ENCODE measurements around the gene GIMAP2.

DNA sequence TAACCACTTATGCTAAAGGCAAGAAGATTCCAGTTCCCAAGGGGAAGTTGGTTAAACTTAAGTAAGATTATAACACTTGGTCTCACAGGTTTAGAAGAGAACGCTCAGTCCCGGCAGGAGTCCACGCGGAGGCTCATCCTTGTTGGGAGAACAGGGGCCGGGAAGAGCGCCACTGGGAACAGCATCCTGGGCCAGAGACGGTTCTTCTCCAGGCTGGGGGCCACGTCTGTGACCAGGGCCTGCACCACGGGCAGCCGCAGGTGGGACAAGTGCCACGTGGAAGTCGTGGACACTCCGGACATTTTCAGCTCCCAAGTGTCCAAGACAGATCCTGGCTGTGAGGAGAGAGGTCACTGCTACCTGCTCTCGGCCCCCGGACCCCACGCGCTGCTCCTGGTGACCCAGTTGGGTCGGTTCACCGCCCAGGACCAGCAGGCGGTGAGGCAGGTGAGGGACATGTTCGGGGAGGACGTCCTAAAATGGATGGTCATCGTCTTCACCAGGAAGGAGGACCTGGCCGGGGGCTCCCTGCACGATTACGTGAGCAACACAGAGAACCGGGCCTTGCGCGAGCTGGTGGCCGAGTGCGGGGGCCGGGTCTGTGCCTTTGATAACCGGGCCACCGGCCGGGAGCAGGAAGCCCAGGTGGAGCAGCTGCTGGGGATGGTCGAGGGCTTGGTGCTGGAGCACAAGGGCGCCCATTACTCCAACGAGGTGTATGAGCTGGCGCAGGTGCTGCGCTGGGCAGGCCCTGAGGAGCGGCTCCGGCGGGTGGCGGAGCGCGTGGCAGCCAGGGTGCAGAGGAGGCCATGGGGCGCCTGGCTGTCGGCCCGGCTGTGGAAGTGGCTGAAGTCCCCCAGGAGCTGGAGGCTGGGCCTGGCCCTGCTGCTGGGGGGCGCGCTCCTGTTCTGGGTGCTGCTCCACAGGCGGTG lies 34.7 kb downstream of the GIMAP2 start:
- TF ChIP-seq, protein P1, sequence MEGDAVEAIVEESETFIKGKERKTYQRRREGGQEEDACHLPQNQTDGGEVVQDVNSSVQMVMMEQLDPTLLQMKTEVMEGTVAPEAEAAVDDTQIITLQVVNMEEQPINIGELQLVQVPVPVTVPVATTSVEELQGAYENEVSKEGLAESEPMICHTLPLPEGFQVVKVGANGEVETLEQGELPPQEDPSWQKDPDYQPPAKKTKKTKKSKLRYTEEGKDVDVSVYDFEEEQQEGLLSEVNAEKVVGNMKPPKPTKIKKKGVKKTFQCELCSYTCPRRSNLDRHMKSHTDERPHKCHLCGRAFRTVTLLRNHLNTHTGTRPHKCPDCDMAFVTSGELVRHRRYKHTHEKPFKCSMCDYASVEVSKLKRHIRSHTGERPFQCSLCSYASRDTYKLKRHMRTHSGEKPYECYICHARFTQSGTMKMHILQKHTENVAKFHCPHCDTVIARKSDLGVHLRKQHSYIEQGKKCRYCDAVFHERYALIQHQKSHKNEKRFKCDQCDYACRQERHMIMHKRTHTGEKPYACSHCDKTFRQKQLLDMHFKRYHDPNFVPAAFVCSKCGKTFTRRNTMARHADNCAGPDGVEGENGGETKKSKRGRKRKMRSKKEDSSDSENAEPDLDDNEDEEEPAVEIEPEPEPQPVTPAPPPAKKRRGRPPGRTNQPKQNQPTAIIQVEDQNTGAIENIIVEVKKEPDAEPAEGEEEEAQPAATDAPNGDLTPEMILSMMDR (IDR thresholded peaks at IDR 0.05): no peak
- no peak for TF ChIP-seq POLR2A (IDR thresholded peaks at IDR 0.05)
